ENCODE results near the gene AJAP1. TPM values are rescaled to one million over a fixed set of nuclear protein-coding genes. Genes with fewer than 3 reads are reported as not detected.

AJAP1 gene
- total and polyA plus RNA-seq, 2 of the 8 experiments (the other 6 are each of a cell fraction or from before 2014, with no cell fraction given) = 1.9 to 6.2 TPM

DNA sequence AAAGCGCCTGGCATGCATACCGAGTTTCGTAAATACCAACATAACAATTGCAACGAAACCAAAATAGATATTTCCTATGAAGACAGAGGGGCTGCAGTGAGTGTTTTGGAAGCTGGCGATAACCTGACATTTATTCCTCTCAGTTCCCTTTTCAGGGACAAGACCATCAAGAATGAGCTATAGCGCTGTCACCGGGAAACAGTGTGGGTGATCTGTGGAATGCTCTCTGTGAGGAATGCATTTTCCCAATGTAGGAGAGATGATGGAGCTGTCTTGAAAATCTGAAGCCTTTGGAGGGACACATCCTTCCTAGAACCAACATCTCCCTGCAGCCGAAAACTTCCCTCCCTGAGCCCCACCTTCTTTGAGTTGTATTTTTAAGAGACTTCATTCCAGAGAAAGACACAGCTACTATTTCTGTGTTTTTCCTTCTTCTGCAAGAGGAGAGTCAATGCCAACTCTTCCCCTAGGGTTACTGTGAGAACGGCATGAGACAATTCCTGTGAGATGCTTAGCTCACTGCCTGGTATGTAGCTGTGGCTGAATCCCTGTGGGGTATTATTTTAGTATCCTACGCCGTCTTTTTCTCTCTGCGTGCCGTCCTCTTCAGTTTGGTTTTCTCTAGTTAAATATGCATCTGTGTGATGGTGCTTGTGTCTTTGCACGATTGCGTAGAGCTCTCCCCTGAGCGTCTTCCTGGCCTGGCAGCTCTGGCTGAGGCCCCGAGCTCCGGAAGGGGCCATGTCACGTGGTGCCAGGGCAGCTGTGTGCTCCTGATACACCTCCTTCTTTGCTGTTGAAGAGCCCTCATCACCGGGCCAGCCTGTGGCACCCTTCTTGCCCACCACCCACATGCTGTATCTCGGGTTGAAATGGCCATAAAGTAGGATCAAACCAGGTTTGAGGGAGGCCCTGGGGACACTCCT, 45.2 kb downstream of the AJAP1 start:
- DNase-seq (ENCODE audit: low read depth in 1 of 2, low spot score in 2 of 2) = no peak
- TF ChIP-seq, protein P1, sequence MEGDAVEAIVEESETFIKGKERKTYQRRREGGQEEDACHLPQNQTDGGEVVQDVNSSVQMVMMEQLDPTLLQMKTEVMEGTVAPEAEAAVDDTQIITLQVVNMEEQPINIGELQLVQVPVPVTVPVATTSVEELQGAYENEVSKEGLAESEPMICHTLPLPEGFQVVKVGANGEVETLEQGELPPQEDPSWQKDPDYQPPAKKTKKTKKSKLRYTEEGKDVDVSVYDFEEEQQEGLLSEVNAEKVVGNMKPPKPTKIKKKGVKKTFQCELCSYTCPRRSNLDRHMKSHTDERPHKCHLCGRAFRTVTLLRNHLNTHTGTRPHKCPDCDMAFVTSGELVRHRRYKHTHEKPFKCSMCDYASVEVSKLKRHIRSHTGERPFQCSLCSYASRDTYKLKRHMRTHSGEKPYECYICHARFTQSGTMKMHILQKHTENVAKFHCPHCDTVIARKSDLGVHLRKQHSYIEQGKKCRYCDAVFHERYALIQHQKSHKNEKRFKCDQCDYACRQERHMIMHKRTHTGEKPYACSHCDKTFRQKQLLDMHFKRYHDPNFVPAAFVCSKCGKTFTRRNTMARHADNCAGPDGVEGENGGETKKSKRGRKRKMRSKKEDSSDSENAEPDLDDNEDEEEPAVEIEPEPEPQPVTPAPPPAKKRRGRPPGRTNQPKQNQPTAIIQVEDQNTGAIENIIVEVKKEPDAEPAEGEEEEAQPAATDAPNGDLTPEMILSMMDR (IDR thresholded peaks at IDR 0.05; ENCODE audit: control extremely low read depth in 1 of 3, insufficient read depth in 1 of 3, low read depth in 1 of 3, low read length in 3 of 3) = no peak

More for the DNA sequence above, 45.2 kb downstream of the AJAP1 start:
- Histone ChIP-seq H2BK120ac (replicated peaks; ENCODE audit: low read depth, low read length) (no peak overlapping the region), H3K4me1 (replicated peaks in 1 of 4; ENCODE audit: control insufficient read depth in 3 of 4, insufficient read depth in 4 of 4, low read length in 3 of 4) (no peaks in the 10 kb centered on the region; a peak in 1 of 7 replicates), H3K9ac (replicated peaks in 1 of 4; ENCODE audit: extremely low read depth in 1 of 4, low read depth in 3 of 4, low read length in 3 of 4) (no peak overlapping the region), H2BK12ac (ENCODE audit: low read depth, low read length) (no peak overlapping the region), H3K27ac (ENCODE audit: low read depth, low read length) (no peak overlapping the region), H3K79me2 (ENCODE audit: control insufficient read depth in 1 of 2, insufficient read depth in 2 of 2, low read length in 2 of 2) (no peaks in the 10 kb centered on the region; a peak in 1 of 4 replicates), H3K79me1 (ENCODE audit: low read depth, low read length) (peaks cover 6% of the 10 kb centered on the region), H3K23me2 (ENCODE audit: low read depth, low read length) (no peaks in the 10 kb centered on the region), H3K23ac (ENCODE audit: insufficient read length) (no peak overlapping the region), H4K8ac (ENCODE audit: extremely low read depth, insufficient read depth, low read length) (no peak overlapping the region), H3K56ac (replicated peaks; ENCODE audit: insufficient read length, low read depth, low read length) (no peak overlapping the region), H4K5ac (ENCODE audit: insufficient read length, low read depth, low read length) (no peak overlapping the region), H3K4me3 (ENCODE audit: extremely low read depth in 1 of 4, insufficient read depth in 2 of 4, low read depth in 3 of 4, low read length in 4 of 4) (no peak overlapping the region), H2AFZ (ENCODE audit: low read length) (no peak overlapping the region), H4K91ac (replicated peaks; ENCODE audit: insufficient read length, low read length) (no peak overlapping the region), H2BK5ac (ENCODE audit: low read depth, low read length) (no peak overlapping the region), H2BK15ac (ENCODE audit: low read length) (no peak overlapping the region), H3K4ac (replicated peaks; ENCODE audit: insufficient read length, low read depth, low read length) (no peak overlapping the region), H3K14ac (ENCODE audit: insufficient read length) (no peak overlapping the region), H3K9me3 (ENCODE audit: insufficient read depth in 2 of 2, low read depth in 1 of 2, low read length in 1 of 2) (no peaks in the 10 kb centered on the region), H3K36me3 (ENCODE audit: control insufficient read depth in 2 of 4, insufficient read depth in 4 of 4, low read length in 3 of 4) (no peaks in the 10 kb centered on the region), H3K4me2 (ENCODE audit: insufficient read depth in 1 of 2, low read depth in 2 of 2, low read length in 2 of 2) (no peak overlapping the region), H2BK20ac (ENCODE audit: low read length) (no peak overlapping the region), H3K18ac (ENCODE audit: extremely low read depth, low read length) (no peak overlapping the region), H4K20me1 (replicated peaks in 1 of 2; ENCODE audit: control insufficient read depth in 1 of 2, insufficient read depth in 2 of 2, low read length in 2 of 2) (peaks cover 0 to 13% of the 10 kb centered on the region in 2 experiments), H3K27me3 (replicated peaks in 1 of 4; ENCODE audit: control insufficient read depth in 3 of 4, extremely low read depth in 1 of 4, insufficient read depth in 3 of 4, low read length in 3 of 4) (no peaks in the 10 kb centered on the region), H2AK5ac (ENCODE audit: low read depth, low read length) (no peak overlapping the region)
- CTCF ChIA-PET (ENCODE audit: partially characterized antibody) = interaction anchor here (1.1 to 2.4 kb wide), 6 partner anchors 10 to 79 kb away, joined by 3 to 15 read pairs (median 5); no protein-coding TSS in a partner anchor
- 91% methylated on average over 20 of the region's 21 CpGs; no CpG with 5 or more reads in 1 of the 2 experiments for WGBS, 2 experiments (ENCODE audit: extremely low coverage in 1 of 2, insufficient coverage in 1 of 2, insufficient read length in 1 of 2, insufficient replicate concordance in 2 of 2, low coverage in 1 of 2, low lambda C conversion rate in 2 of 2, missing lambda C conversion rate in 1 of 2)
- POLR2A ChIA-PET (ENCODE audit: partially characterized antibody) = no interaction called here
- no peak for FAIRE-seq

Measured in H1 (cell line).